Activated CD4-positive, alpha-beta T cell treated with anti-CD3 and anti-CD28 coated beads, Interleukin-2, amount 50 U/mL, for 48 hours (primary cell): ENCODE measurements around the gene IL10.
"Not testable (repeated sequence)": the region's sequence is repeated elsewhere in the genome, so short reads cannot be mapped to it uniquely, and the experiment has no call there.

Experiments used
- DNase-seq, 2 experiments: peaks; one replicate each; pipeline ENCODE4 v3.0.0-alpha.2; 2020

Gene IL10

GRCh38 chr1:206762741-206763364 lies 9.4 kb downstream of the IL10 start:
- not testable (repeated sequence) for DNase-seq

DNA sequence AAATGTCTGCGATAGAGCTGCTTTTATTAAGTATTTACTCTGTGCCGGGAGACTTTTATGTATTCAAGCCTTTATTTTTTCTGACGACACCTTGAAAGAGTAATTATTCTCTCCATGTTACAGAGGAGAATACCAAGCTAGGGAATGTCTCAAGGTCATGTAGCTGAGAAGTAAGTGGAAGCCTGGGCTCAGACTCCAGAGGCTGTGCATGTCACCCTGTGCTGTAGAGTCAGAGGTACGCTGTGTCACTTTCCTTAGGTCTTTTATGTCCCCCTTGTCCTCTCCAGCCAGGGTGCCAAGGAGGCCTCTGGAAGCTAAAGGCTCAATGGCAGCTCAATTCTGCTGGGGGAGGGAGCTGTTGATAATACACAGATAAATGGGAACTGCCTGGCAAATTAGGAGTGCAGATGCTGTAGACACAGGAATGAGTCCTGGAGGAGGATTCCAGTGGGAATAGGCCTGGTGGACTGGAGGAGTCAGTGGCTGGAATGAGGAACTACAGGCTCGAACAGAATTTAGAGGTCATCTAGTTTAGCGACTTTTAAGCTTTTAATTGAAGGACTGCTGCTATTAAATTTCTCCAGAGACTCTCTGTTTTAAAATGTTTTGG lies 11.0 kb downstream of the IL10 start:
- no peak for DNase-seq

DNA sequence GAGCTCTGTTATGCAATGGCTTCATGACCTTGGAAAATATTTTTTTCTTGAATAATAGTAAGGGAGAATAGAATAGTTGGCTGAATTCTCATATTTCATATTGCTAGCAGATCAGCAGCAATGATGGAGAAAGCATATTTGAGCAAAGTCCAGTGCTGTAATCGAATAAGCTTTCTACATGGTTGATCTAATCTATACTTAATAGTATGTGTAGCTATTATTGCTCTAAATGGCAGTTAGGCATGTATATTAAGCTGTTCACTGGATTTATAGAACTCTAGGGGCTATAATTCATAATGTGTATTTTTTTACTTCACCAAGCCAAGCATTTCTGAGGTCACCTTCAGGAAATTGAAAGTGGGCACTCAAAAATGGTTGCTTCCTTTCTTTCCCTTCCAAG lies 11.7 kb downstream of the IL10 start:
- no peak for DNase-seq

DNA sequence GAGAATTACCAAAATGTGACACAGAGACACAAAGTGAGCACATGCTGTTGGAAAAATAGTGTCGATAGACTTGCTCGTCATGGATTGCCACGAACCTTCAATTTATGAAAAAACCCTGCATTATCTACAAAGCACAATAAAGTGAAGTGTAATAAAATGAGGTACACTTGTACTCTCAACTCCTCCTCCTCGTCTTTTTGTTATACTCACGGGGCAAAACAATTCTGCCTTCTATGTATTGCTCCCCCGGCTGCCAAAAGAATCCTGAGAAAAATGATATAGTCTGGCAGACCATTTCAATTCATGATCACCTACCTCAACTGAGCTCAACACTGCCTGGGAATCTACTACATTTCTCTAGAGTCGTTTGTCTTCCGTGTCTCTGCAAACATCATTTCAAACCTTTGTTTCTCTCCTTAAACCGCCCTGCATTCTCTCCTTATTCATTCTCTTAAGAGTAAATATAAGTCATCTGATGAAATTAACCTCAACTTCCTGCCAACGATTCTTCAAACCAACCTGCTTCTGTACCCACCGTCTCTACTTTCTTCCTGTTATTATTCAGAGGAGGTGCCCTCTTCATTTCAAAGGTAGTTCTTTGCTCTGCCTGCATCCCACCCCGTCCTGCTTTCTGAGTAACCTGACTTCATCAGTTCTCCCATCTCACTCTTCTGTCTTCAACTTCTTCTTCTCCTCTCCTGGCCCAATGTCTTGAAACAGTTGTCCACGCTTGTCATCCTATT lies 14.6 kb downstream of the IL10 start:
- DNase-seq = no peak

DNA sequence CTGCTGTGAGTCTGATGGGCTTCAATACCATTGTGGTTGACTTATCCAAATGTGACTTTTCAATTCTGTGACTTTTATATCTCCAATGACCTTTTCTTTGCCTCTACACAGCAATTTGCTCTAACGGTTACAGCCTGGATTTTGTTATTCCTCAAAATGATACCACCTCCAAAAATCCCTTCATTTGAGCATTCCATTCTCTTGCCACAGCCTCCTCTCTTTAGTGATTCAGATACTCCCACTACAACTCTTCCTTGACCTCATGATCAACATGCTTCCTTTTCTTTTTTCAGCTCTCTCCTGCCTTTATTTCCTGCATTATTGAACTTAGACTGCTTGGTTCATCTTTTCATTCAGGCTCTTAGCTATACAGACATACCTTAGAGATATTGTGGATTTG lies 18.3 kb downstream of the IL10 start:
- no peak for DNase-seq

DNA sequence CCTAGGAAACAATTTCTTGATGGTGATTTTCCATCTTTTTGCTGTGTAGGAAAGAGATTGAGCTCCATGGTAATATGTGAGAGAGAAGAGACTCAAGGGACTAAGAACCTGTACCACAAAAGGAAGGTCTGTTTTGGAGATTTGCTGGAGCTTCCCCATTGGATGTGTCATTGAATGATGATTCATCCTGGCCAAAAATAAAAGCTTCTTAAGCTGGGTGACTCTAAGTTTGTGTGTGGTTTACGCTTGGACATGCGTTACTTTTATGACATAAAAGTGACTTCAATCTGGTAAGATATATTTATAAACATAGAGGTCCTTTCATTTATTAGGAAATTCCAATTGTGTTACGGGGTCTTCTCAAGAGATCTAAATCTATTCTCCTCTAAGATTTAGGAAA lies 19.2 kb downstream of the IL10 start:
- DNase-seq = no peak

- no peak for DNase-seq
These were observed 19.8 kb downstream of the IL10 start for GRCh38 chr1:206752481-206752880.

- DNase-seq = no peak
These were observed 20.4 kb downstream of the IL10 start for GRCh38 chr1:206751891-206752290.

GRCh38 chr1:206748348-206749030 lies 23.8 kb downstream of the IL10 start:
- no peak for DNase-seq

- DNase-seq = no peak
These were observed 27.0 kb downstream of the IL10 start for GRCh38 chr1:206745301-206745700.

DNA sequence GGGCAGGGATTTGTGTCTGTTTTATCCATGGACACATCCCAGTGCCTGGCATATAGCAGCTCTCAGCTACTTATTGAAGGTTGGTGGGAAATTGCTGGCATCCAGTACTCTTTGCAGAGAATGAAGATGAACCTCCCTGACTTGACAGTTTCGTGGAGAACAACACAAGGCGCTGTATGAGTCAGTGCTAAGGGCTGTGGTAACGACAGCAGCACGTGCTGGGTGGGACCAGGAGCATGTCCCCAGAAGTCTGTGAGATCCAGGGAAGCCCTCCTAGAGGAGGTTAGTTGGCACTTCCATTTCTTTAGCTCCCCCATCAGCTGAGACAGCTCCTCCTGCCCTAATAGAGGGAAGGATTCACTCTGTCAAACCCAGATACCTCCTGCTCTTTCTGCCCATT lies 27.6 kb downstream of the IL10 start:
- DNase-seq = no peak

DNA sequence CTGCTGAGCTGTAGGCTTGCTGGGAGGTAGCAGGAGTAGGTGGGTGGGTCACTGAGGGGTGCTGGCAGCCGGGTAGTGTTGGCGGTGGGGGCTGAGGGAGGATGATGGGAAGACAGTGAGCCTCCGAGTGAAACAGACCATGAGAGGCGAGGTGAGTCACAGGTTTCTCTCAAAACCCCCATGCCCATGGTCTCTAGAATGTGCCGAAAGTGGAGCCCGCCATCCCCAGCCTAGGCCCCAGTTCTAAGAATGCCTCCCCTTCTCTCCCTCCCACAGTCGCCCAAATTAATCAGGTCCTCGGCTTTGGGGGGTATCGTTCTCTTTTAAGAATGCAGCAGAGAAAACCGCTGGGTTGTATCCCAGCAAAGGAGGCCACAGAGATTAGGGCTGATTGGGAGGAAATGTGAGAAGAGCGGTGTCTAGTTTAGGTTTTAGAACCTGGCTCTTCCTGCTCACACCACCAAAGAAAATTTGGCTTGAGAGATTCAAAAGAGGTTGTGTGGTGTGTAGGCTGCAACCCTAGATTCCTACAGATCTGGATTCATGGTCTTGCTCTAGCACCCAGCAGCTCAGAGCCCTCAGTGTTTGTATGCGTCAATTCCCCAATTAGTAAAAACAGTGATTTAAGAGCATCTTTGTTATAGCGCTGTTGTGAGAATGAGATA lies 29.4 kb downstream of the IL10 start:
- DNase-seq = peak; percentile 35 to 48

DNA sequence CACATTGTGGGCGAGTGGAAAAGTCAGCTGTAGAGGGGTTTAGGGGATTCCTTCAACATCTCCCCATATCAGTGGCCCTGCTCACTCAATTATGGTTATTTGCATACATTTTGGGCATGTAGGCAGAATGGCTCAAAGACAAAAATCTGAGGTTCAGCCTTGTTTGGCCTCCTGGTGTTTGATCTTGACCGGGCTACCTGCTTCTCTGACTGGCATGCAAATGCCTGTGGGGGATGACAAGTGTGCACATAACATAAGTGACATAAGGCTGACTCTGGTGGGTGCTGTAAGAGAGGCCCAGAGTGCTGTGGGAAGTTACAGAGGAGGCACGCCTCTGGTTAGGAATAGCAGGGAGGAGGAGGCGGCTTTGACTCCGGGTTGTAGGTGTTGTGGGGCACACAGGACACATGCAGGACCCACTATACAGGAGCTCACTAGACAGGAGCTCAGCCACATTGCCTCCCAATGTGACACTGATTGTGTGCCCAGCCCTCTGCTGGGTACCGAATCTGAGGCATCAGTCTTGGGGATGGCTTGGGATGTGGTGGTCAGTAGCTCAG lies 31.1 kb downstream of the IL10 start:
- DNase-seq = no peak

GRCh38 chr1:206739411-206740076 lies 32.8 kb downstream of the IL10 start:
- peak; percentile 36 to 51 for DNase-seq

DNA sequence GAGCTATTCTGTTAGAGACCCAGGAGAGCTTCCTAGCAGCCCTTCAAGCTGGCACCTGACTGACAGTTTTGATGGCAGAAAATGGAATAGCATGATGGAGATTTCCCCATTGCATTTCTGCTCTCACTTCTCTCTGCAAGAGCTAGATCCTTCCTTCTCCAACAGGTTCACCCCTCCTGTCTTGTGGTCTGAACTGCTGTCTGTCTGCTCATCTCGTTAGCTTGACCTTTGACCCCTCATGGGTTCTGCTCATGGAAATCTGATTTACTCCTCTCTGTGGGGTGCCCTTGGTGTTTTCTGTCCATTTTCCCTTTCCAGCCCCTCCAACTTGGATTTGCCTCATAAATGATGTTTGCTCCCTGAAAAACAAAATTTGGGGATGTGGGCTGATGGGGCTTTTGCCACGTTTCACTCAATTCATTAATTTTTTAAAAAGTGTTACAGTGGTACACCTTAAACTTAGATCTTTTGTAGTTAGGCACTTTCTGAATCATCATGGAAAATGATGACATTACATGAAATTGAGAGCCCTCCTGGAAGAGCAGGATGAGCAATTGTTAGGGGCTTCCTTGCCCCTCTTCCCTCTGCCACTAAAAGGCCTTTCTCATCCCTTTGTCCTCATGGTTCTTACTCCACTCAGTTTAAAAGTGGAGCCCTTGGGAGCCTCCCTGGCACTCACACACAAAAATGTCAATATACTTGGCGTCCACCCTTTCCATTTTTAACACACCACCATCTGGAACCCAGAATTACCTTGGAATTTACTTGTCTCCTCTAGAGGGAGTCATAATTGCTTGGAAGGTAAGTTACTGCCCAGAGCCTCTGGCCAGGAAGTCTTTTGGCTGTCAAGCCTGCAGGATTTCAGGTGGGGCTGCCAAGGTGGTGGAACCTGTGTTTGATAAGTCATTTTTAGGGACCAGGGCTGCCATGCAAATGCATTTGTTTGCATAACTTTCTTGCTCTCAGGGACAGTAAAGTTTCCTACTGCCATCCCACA lies 33.6 kb downstream of the IL10 start:
- no peak for DNase-seq

DNA sequence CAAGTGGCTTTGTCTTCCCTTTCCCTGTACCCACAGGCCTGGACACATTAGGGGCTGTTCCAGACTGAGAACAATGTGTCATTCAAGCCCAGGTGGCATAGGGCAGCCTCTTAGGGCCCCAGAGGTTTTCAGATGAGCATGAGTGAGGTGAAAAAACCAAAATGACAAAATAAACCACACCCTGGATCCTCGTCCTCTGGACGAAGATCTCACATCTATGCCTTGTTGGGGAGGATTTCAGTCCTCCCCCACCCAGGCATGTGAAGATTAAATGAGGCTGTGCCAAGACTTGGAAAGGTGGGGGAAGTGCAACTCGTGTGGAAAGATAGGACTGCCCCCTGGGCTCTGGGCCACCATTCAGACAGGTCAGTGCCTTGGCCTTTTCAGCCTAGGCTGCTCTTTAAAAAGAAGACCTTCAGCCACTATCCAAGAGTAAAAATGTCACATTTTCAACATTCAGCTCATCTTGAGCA lies 34.5 kb downstream of the IL10 start:
- peak in 1 of 2 experiments; percentile 44 for DNase-seq

DNA sequence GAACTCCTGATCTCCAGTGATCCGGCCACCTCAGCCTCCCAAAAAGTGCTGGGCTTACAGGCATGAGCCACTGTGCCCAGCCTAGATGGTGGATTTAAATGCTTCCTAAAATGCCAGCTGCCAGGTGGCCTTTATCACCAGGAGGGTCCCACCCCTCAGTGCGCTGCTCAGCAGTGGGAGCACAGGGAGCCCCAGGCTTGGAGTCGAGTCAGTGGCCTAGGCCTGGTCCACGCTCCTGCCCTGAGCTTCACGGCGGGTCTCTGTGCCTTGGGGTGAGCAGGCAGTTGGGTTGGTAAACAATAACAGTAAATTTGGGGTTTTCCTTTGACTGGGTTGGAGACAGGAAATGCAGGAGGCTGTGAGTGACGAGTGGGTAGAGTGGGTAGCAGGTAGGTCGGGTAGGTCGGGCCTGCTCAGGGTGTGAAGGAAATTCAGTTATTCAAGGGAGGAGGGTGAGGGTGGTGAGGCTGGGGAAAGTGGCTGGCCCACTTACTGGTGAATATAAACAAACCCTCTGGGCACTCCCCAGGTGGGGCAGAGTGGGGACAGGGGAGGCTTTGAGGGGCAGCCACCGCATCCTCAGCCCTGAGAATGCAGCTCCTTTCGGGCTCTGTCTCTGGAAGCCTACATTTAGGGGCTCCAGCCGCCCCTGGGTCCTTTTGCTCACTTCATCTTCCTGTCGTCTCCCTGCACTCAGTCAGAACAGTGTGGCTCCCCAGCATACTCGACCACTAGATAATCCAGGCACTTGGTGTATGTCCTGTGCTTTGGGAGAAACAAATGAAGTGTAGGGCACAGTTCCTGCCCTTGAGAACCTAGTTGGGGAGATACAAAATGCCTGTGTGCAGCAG lies 35.2 kb downstream of the IL10 start:
- DNase-seq = no peak

- DNase-seq = no peak
These were observed 36.7 kb downstream of the IL10 start for GRCh38 chr1:206735553-206736031.

DNA sequence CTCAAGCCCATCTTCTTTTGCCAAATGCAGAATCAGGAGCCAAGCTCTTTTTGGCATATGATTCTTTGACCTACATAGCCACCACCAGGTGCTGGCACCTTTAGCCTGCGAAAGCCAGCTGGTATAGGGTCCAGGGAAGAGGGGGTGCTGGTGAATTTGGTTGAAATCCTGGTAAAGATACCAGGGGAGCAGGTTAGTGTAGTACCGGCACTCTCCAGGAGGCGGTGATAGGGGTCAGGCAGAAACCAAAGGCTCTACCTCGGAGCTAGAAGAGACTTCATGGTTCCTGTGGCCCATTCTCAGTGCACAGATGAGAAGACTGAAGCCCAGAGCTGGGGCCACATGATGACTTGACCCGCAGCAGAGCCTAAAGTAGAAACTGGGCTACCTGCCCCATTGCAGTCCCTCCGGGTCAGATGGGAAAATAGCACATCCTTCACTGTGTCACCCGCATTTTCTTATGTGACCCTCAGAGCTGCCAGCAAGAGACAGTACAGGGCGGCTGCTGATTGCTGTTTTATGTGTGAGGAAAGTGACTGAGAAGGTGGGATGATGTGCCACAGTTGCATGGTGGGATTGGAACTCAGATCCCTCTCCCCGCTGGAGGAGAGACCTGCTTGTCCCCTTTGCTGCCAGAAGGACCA lies 37.7 kb downstream of the IL10 start:
- peak; percentile 92 for DNase-seq
